NCI-H748 (cell line): ENCODE data around the gene PLAAT1.
A peak's percentile ranks its signal among the peaks of the same experiment; 100 is the strongest.

Source experiments
- DNase-seq: peaks from one replicate; lab custom pipeline; 2025; ENCODE audit not compliant: unreplicated experiment; lab: John Stamatoyannopoulos, UW

PLAAT1 gene

GRCh38 chr3:193240850-193241706 lies at the start of gene PLAAT1:
Gene PLAAT1, plus strand, starts transcription at chr3:193241222. Its CDS starts 14,429 bp downstream, at chr3:193255651.
- DNase-seq, result peak; percentile 85

- no peak for DNase-seq
These were observed 46.7 kb upstream of the PLAAT1 start for GRCh38 chr3:193194371-193194770.

GRCh38 chr3:193196746-193197145 lies 44.3 kb upstream of the PLAAT1 start:
- DNase-seq, result no peak

GRCh38 chr3:193207290-193208273 lies 33.4 kb upstream of the PLAAT1 start:
- peak; percentile 80 for DNase-seq

- no peak for DNase-seq
These were observed 30.4 kb upstream of the PLAAT1 start for GRCh38 chr3:193210618-193211017.

- DNase-seq, result no peak
These were observed 29.8 kb upstream of the PLAAT1 start for GRCh38 chr3:193211173-193211572.

GRCh38 chr3:193211984-193212383 lies 29.0 kb upstream of the PLAAT1 start:
- no peak for DNase-seq

- no peak for DNase-seq
These were observed 28.2 kb upstream of the PLAAT1 start for GRCh38 chr3:193212844-193213243.

- DNase-seq, result no peak
These were observed 26.6 kb upstream of the PLAAT1 start for GRCh38 chr3:193214445-193214844.

GRCh38 chr3:193225302-193226125 lies 15.5 kb upstream of the PLAAT1 start:
- no peak for DNase-seq

- no peak for DNase-seq
These were observed 12.8 kb upstream of the PLAAT1 start for GRCh38 chr3:193228206-193228605.

- no peak for DNase-seq
These were observed 11.1 kb upstream of the PLAAT1 start for GRCh38 chr3:193229851-193230420.

GRCh38 chr3:193230610-193231009 lies 10.4 kb upstream of the PLAAT1 start:
- no peak for DNase-seq

- no peak for DNase-seq
These were observed 9.8 kb upstream of the PLAAT1 start for GRCh38 chr3:193231201-193231600.

- no peak for DNase-seq
These were observed 4.4 kb upstream of the PLAAT1 start for GRCh38 chr3:193236599-193236998.

GRCh38 chr3:193237030-193237429 lies 4.0 kb upstream of the PLAAT1 start:
- no peak for DNase-seq

- DNase-seq, result peak; percentile 49
These were observed 579 bp upstream of the PLAAT1 start for GRCh38 chr3:193240436-193240849.

- DNase-seq, result no peak
These were observed 694 bp downstream of the PLAAT1 start for GRCh38 chr3:193241716-193242115.

- no peak for DNase-seq
These were observed 2.5 kb downstream of the PLAAT1 start for GRCh38 chr3:193243571-193243970.

GRCh38 chr3:193248848-193249468 lies 7.9 kb downstream of the PLAAT1 start:
- DNase-seq, result no peak
